ENCODE results near the gene KIF7.

The KIF7 gene

GRCh38 chr15:89674526-89674925 is 19.3 kb upstream of the KIF7 start:
- no peak overlapping the region for H3K4me3 ChIP-seq
- no peak for TF ChIP-seq CTCF (IDR thresholded peaks at IDR 0.05)
- DNase-seq (ENCODE audit: low spot score), result no peak
- H3K27ac ChIP-seq, result no peak overlapping the region

- no peak for TF ChIP-seq CTCF (IDR thresholded peaks at IDR 0.05)
- Histone ChIP-seq H3K27ac (peak overlapping the region; percentile 66 to 89), H3K4me3 (no peak overlapping the region)
- no peak for DNase-seq (ENCODE audit: low spot score)
These were observed 17.9 kb upstream of the KIF7 start for GRCh38 chr15:89673165-89673512.

- peak; percentile 76 for DNase-seq (ENCODE audit: low spot score)
- no peak overlapping the region for H3K4me3 ChIP-seq
- peak overlapping the region; percentile 66 to 89 for H3K27ac ChIP-seq
- no peak for TF ChIP-seq CTCF (IDR thresholded peaks at IDR 0.05)
These were observed 17.2 kb upstream of the KIF7 start for GRCh38 chr15:89672221-89673164.

GRCh38 chr15:89671687-89672086 is 16.4 kb upstream of the KIF7 start:
- no peak overlapping the region for H3K4me3 ChIP-seq
- no peak for TF ChIP-seq CTCF (IDR thresholded peaks at IDR 0.05)
- DNase-seq (ENCODE audit: low spot score), result no peak
- H3K27ac ChIP-seq, result peak overlapping the region; percentile 66 to 89

GRCh38 chr15:89670971-89671560 is 15.8 kb upstream of the KIF7 start:
- Histone ChIP-seq H3K27ac (peak overlapping the region in 1 of 2 donors; percentile 89), H3K4me3 (no peak overlapping the region)
- TF ChIP-seq CTCF (IDR thresholded peaks at IDR 0.05), result no peak
- no peak for DNase-seq (ENCODE audit: low spot score)

- DNase-seq (ENCODE audit: low spot score), result peak; percentile 71
- no peak for TF ChIP-seq CTCF (IDR thresholded peaks at IDR 0.05)
- Histone ChIP-seq H3K4me3 (no peak overlapping the region), H3K27ac (no peak overlapping the region)
These were observed 14.7 kb upstream of the KIF7 start for GRCh38 chr15:89669941-89670340.

Measured in coronary artery (tissue), 2 donors.